Caco-2 (cell line): ENCODE data around the gene ASXL1. TPM values are rescaled to one million over a fixed set of nuclear protein-coding genes. Genes with fewer than 3 reads are reported as not detected.

ENCODE experiments used
- BruUV-seq: library from RNA; stranded (reverse); fragments of 400-500 nt; replicated peaks from 2 replicates; lab custom pipeline; 2021; lab: Mats Ljungman, UMichigan
- CTCF ChIA-PET: fragments of 300-600 bp; sonication (Branson Sonifier 250); formaldehyde crosslinking; loops from one replicate; lab custom pipeline; 2022; ENCODE audit warnings: antibody characterized with exemption; lab: Charles Lee
- POLR2A ChIA-PET: fragments of 300-600 bp; sonication (Branson Sonifier 250); formaldehyde crosslinking; loops from one replicate; lab custom pipeline; 2022; ENCODE audit warnings: antibody characterized with exemption; lab: Charles Lee
- DNase-seq, 2 experiments: peaks; one replicate each; pipeline versions ENCODE4 v3.0.0 to v3.0.0-alpha.2; 2020 to 2022
- H3K27me3 ChIP-seq: replicated peaks from 2 replicates; pipeline ENCODE4 v1.6.0; 2011; ENCODE audit warnings: low read length; ENCODE audit not compliant: control insufficient read depth, insufficient read depth
- H3K36me3 ChIP-seq: 2 replicates; pipeline ENCODE4 v1.5.1; 2011; ENCODE audit warnings: low read length; ENCODE audit not compliant: control insufficient read depth, insufficient read depth
- H3K4me1 ChIP-seq: fragments of 250-450 bp; sonication (Bioruptor Pico); 2 replicates; pipeline ENCODE4 v1.5.1; 2020; ENCODE audit warnings: mild to moderate bottlenecking
- H3K4me3 ChIP-seq: 2 replicates; pipeline ENCODE4 v1.5.1; 2011; ENCODE audit warnings: low read depth, mild to moderate bottlenecking, control low read depth, low read length
- H3K9me3 ChIP-seq: fragments of 250-450 bp; sonication (Bioruptor Pico); 2 replicates; pipeline ENCODE4 v1.5.1; 2020; ENCODE audit warnings: mild to moderate bottlenecking, moderate library complexity
- H3K27ac Mint-ChIP-seq: one replicate; pipeline ENCODE4 v1.8.0; 2022; ENCODE audit warnings: mixed read lengths; ENCODE audit not compliant: unreplicated experiment
- H3K27me3 Mint-ChIP-seq: one replicate; pipeline ENCODE4 v1.8.0; 2022; ENCODE audit warnings: mixed read lengths; ENCODE audit not compliant: insufficient read depth, unreplicated experiment
- H3K36me3 Mint-ChIP-seq: one replicate; pipeline ENCODE4 v1.8.0; 2022; ENCODE audit warnings: mild to moderate bottlenecking, mixed read lengths; ENCODE audit not compliant: insufficient read depth, unreplicated experiment
- H3K4me1 Mint-ChIP-seq: one replicate; pipeline ENCODE4 v1.8.0; 2022; ENCODE audit warnings: low read depth, mixed read lengths; ENCODE audit not compliant: unreplicated experiment
- H3K4me3 Mint-ChIP-seq: one replicate; pipeline ENCODE4 v1.8.0; 2022; ENCODE audit warnings: mild to moderate bottlenecking, moderate library complexity, mixed read lengths; ENCODE audit not compliant: unreplicated experiment
- H3K9me3 Mint-ChIP-seq: one replicate; pipeline ENCODE4 v1.8.0; 2022; ENCODE audit warnings: mixed read lengths; ENCODE audit not compliant: unreplicated experiment
- CTCF ChIP-seq, 2 experiments: fragments of 200-600 bp in 1 of 2; IDR thresholded peaks; 1 replicate in 1 of 2; 2 replicates in 1 of 2; pipeline versions ENCODE4 v1.5.1 to v1.8.0; 2011 to 2022; ENCODE audit warnings: antibody characterized with exemption in 1 of 2, control low read depth in 1 of 2, inconsistent platforms in 1 of 2, low read depth in 1 of 2, low read length in 1 of 2, mild to moderate bottlenecking in 1 of 2, moderate library complexity in 1 of 2; ENCODE audit not compliant: insufficient read depth in 1 of 2, severe bottlenecking in 1 of 2, unreplicated experiment in 1 of 2
- intact Hi-C: fragments of 100-400 bp; cut with micrococcal nuclease; formaldehyde crosslinking; loops from one replicate; pipeline ENCODE4 v1.10.0; 2022; ENCODE audit not compliant: unreplicated experiment
- total RNA-seq: library from RNA; stranded (reverse); gene quantifications from 2 replicates; pipeline ENCODE4 v1.2.3, GENCODE V29; 2022

Gene ASXL1
- total RNA-seq, 1 experiment from 2014 or later, result 226 TPM

DNA sequence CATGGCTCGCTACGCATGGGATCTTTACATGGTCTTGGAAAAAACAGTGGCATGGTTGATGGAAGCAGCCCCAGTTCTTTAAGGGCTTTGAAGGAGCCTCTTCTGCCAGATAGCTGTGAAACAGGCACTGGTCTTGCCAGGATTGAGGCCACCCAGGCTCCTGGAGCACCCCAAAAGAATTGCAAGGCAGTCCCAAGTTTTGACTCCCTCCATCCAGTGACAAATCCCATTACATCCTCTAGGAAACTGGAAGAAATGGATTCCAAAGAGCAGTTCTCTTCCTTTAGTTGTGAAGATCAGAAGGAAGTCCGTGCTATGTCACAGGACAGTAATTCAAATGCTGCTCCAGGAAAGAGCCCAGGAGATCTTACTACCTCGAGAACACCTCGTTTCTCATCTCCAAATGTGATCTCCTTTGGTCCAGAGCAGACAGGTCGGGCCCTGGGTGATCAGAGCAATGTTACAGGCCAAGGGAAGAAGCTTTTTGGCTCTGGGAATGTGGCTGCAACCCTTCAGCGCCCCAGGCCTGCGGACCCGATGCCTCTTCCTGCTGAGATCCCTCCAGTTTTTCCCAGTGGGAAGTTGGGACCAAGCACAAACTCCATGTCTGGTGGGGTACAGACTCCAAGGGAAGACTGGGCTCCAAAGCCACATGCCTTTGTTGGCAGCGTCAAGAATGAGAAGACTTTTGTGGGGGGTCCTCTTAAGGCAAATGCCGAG lies 78.2 kb downstream of the ASXL1 start:
- DNase-seq, result peak in 1 of 2 experiments; percentile 34
- no peak overlapping the region for H3K4me3 ChIP-seq
- no TSS peak for BruUV-seq
- peaks cover 96% of the 10 kb centered on the region for H3K36me3 Mint-ChIP-seq
- ChIA-PET POLR2A (no interaction called here), CTCF (no interaction called here)
- H3K36me3 ChIP-seq, result peaks cover 29% of the 10 kb centered on the region
- no peaks in the 10 kb centered on the region for H3K9me3 Mint-ChIP-seq
- H3K4me1 Mint-ChIP-seq, result no peaks in the 10 kb centered on the region
- no peak overlapping the region for H3K4me3 Mint-ChIP-seq
- H3K27ac Mint-ChIP-seq, result no peak overlapping the region
- no peaks in the 10 kb centered on the region for H3K27me3 ChIP-seq
- no peaks in the 10 kb centered on the region for H3K27me3 Mint-ChIP-seq
- intact Hi-C loops, result loop anchor here (5.0 kb wide), 1 partner anchor 79 kb away; the partner anchor contains the start of gene ASXL1
- H3K4me1 ChIP-seq, result no peaks in the 10 kb centered on the region
- H3K9me3 ChIP-seq, result no peaks in the 10 kb centered on the region
- TF ChIP-seq CTCF (IDR thresholded peaks at IDR 0.05; ENCODE audit: insufficient read depth in 1 of 2, low read depth in 1 of 2, low read length in 1 of 2, severe bottlenecking in 1 of 2, unreplicated experiment in 1 of 2), result no peak

DNA sequence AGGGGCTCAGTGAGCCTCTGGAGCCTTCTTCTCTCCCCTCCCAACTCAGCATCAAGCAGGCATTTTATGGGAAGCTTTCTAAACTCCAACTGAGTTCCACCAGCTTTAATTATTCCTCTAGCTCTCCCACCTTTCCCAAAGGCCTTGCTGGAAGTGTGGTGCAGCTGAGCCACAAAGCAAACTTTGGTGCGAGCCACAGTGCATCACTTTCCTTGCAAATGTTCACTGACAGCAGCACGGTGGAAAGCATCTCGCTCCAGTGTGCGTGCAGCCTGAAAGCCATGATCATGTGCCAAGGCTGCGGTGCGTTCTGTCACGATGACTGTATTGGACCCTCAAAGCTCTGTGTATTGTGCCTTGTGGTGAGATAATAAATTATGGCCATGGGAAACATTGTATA lies 78.8 kb downstream of the ASXL1 start:
- no peak for TF ChIP-seq CTCF (IDR thresholded peaks at IDR 0.05; ENCODE audit: insufficient read depth in 1 of 2, low read depth in 1 of 2, low read length in 1 of 2, severe bottlenecking in 1 of 2, unreplicated experiment in 1 of 2)
- CTCF ChIA-PET, result interaction anchor here (0.6 kb wide), 1 partner anchor 27 kb away, joined by 5 read pairs; no protein-coding TSS in a partner anchor

GRCh38 chr20:32437391-32438074 lies 79.4 kb downstream of the ASXL1 start:
- intact Hi-C loops, result loop anchor here (2.0 to 5.0 kb wide), 2 partner anchors 80 to 101 kb away; partner anchors contain the start of gene ASXL1
- TF ChIP-seq CTCF (IDR thresholded peaks at IDR 0.05; ENCODE audit: insufficient read depth in 1 of 2, low read depth in 1 of 2, low read length in 1 of 2, severe bottlenecking in 1 of 2, unreplicated experiment in 1 of 2), result peak; percentile 74 to 89
- Mint-ChIP-seq H3K9me3 (no peaks in the 10 kb centered on the region), H3K27ac (no peak overlapping the region), H3K4me3 (no peak overlapping the region), H3K36me3 (peaks cover 95% of the 10 kb centered on the region), H3K4me1 (peaks cover 1% of the 10 kb centered on the region), H3K27me3 (no peaks in the 10 kb centered on the region)
- no TSS peak for BruUV-seq
- ChIA-PET CTCF (interaction anchor here (0.6 kb wide), 1 partner anchor 28 kb away, joined by 5 read pairs; no protein-coding TSS in a partner anchor), POLR2A (no interaction called here)
- no peak overlapping the region for H3K4me3 ChIP-seq
- H3K9me3 ChIP-seq, result no peaks in the 10 kb centered on the region
- no peaks in the 10 kb centered on the region for H3K4me1 ChIP-seq
- H3K36me3 ChIP-seq, result peaks cover 26% of the 10 kb centered on the region
- DNase-seq, result peak; percentile 58 to 69
- no peaks in the 10 kb centered on the region for H3K27me3 ChIP-seq

More for the DNA sequence above, 78.8 kb downstream of the ASXL1 start:
- Mint-ChIP-seq H3K36me3 (peaks cover 96% of the 10 kb centered on the region), H3K27ac (no peak overlapping the region), H3K4me1 (no peaks in the 10 kb centered on the region), H3K9me3 (no peaks in the 10 kb centered on the region), H3K27me3 (no peaks in the 10 kb centered on the region), H3K4me3 (no peak overlapping the region)
- POLR2A ChIA-PET, result no interaction called here
- Histone ChIP-seq H3K4me3 (no peak overlapping the region), H3K36me3 (peaks cover 29% of the 10 kb centered on the region), H3K27me3 (no peaks in the 10 kb centered on the region), H3K9me3 (no peaks in the 10 kb centered on the region), H3K4me1 (no peaks in the 10 kb centered on the region)
- no peak for DNase-seq
- BruUV-seq, result no TSS peak
- intact Hi-C loops, result loop anchor here (5.0 kb wide), 1 partner anchor 80 kb away; the partner anchor contains the start of gene ASXL1
